AG04450 (cell line): ENCODE results near the gene TSPAN15. TPM values are rescaled to one million over a fixed set of nuclear protein-coding genes. Genes with fewer than 3 reads are reported as not detected.

Experiments
- CTCF ChIA-PET: fragments of 300-600, 350-600 bp; formaldehyde crosslinking; extraction: SDS; loops from one replicate; lab custom pipeline; 2022; ENCODE audit warnings: antibody characterized with exemption, inconsistent platforms; lab: Charles Lee
- POLR2A ChIA-PET: fragments of 350-600 bp; formaldehyde crosslinking; extraction: SDS; loops from one replicate; lab custom pipeline; 2021; ENCODE audit warnings: antibody characterized with exemption, inconsistent platforms; lab: Yijun Ruan, JAX
- DNase-seq: peaks from one replicate; pipeline ENCODE4 v3.0.0-alpha.2; 2011; ENCODE audit warnings: low read depth, low spot score
- H3K27ac ChIP-seq: one replicate; pipeline ENCODE4 v1.5.1; 2012; ENCODE audit warnings: low read depth, low read length, control low read depth
- H3K27me3 ChIP-seq: one replicate; pipeline ENCODE4 v1.6.0; 2012; ENCODE audit warnings: low read length; ENCODE audit not compliant: control insufficient read depth, insufficient read depth
- H3K4me3 ChIP-seq: 2 replicates; pipeline ENCODE4 v1.5.1; 2011; ENCODE audit warnings: mild to moderate bottlenecking, low read depth, low read length, control low read depth
- H3K9me3 ChIP-seq: 2 replicates; pipeline ENCODE4 v1.5.1; 2012; ENCODE audit warnings: low read length; ENCODE audit not compliant: control insufficient read depth, insufficient read depth
- CTCF ChIP-seq: IDR thresholded peaks from 2 replicates; pipeline ENCODE4 v1.5.1; 2011; ENCODE audit warnings: low read depth, low read length, control low read depth, inconsistent platforms
- polyA plus RNA-seq: library from polyadenylated mRNA; depleted of rRNA; stranded (reverse); fragments of >200 nt; gene quantifications from 2 replicates; pipeline ENCODE4 v1.2.3, GENCODE V29; 2011

The TSPAN15 gene
- polyA plus RNA-seq, 1 experiment: 0.38 TPM

GRCh38 chr10:69419096-69419743, 32.0 kb upstream of the TSPAN15 start:
- DNase-seq: no peak
- H3K4me3 ChIP-seq: no peak overlapping the region
- peaks cover 56% of the 10 kb centered on the region for H3K27me3 ChIP-seq
- H3K27ac ChIP-seq: no peak overlapping the region
- CTCF ChIA-PET: interaction anchor here (0.9 to 3.7 kb wide), 2 partner anchors 12 to 463 kb away, joined by 4 to 17 read pairs; partner anchors contain the start of gene DDX21
- H3K9me3 ChIP-seq: no peaks in the 10 kb centered on the region
- POLR2A ChIA-PET: no interaction called here
- TF ChIP-seq CTCF: no peak

GRCh38 chr10:69419744-69420126, 31.5 kb upstream of the TSPAN15 start:
- no peak overlapping the region for H3K4me3 ChIP-seq
- H3K9me3 ChIP-seq: no peaks in the 10 kb centered on the region
- no peak for TF ChIP-seq CTCF
- no peak for DNase-seq
- CTCF ChIA-PET: interaction anchor here (3.7 kb wide), 1 partner anchor 12 kb away, joined by 17 read pairs; no protein-coding TSS in a partner anchor
- H3K27ac ChIP-seq: no peak overlapping the region
- POLR2A ChIA-PET: no interaction called here
- peaks cover 53% of the 10 kb centered on the region for H3K27me3 ChIP-seq

- ChIA-PET POLR2A (interaction anchor here (0.6 to 0.9 kb wide), 2 partner anchors 13 to 18 kb away, joined by 3 read pairs; no protein-coding TSS in a partner anchor), CTCF (interaction anchor here (1.9 to 3.7 kb wide), 2 partner anchors 14 to 87 kb away, joined by 4 to 17 read pairs; no protein-coding TSS in a partner anchor)
- Histone ChIP-seq H3K9me3 (no peaks in the 10 kb centered on the region), H3K27ac (no peak overlapping the region), H3K4me3 (no peak overlapping the region), H3K27me3 (peaks cover 43% of the 10 kb centered on the region)
- TF ChIP-seq CTCF: no peak
- DNase-seq: no peak
Observed at GRCh38 chr10:69421611-69422308, 29.5 kb upstream of the TSPAN15 start.

GRCh38 chr10:69422676-69423075, 28.6 kb upstream of the TSPAN15 start:
- ChIA-PET POLR2A (interaction anchor here (0.9 kb wide), 1 partner anchor 14 kb away, joined by 3 read pairs; no protein-coding TSS in a partner anchor), CTCF (interaction anchor here (0.5 to 1.9 kb wide), 2 partner anchors 32 to 86 kb away, joined by 4 to 6 read pairs; no protein-coding TSS in a partner anchor)
- no peaks in the 10 kb centered on the region for H3K9me3 ChIP-seq
- no peak overlapping the region for H3K4me3 ChIP-seq
- H3K27ac ChIP-seq: no peak overlapping the region
- no peak for TF ChIP-seq CTCF
- no peak for DNase-seq
- H3K27me3 ChIP-seq: peaks cover 37% of the 10 kb centered on the region
